HCT116 (cell line): ENCODE results near the gene NRIP3. TPM values are rescaled to one million over a fixed set of nuclear protein-coding genes. Genes with fewer than 3 reads are reported as not detected.

Experiments
- ATAC-seq: fragments of 200-7000 bp; cut with Tn5 transposase; 2 replicates; pipeline ENCODE4 v1.9.1; 2020; ENCODE audit warnings: mild to moderate bottlenecking, moderate library complexity
- BruUV-seq: library from RNA; stranded (reverse); fragments of 400-500 nt; replicated peaks from 2 replicates; lab custom pipeline; 2021; lab: Mats Ljungman, UMichigan
- CTCF ChIA-PET: fragments of 300-600 bp; sonication (Branson Sonifier 250); formaldehyde crosslinking; loops from one replicate; lab custom pipeline; 2021; ENCODE audit warnings: antibody characterized with exemption; lab: Charles Lee
- POLR2A ChIA-PET: fragments of 300-600, 350-600 bp; sonication (Branson Sonifier 250); formaldehyde crosslinking; loops from one replicate; lab custom pipeline; 2021; ENCODE audit warnings: antibody characterized with exemption; lab: Charles Lee
- RAD21 ChIA-PET, 2 experiments: fragments of 300-600 bp; sonication (Branson Sonifier 250); formaldehyde crosslinking; loops; one replicate each; lab custom pipeline; 2023; ENCODE audit warnings: low total read pairs in 2 of 2; ENCODE audit not compliant: uncharacterized antibody in 2 of 2, unreplicated experiment in 2 of 2, low non-redundant PET in 1 of 2; lab: Charles Lee
- DNase-seq: peaks from one replicate; pipeline ENCODE4 v3.0.0-alpha.2; 2010; ENCODE audit warnings: low read depth, low spot score
- H2AFZ ChIP-seq: fragments of 200-600 bp; shearing (Covaris generic), sonication (generic); 2 replicates; pipeline ENCODE4 v1.6.1; 2017; ENCODE audit warnings: low read depth, mixed run types, mixed read lengths, antibody characterized with exemption, low read length; ENCODE audit not compliant: poor library complexity, severe bottlenecking
- H3K27ac ChIP-seq: 2 replicates; pipeline ENCODE4 v1.5.1; 2012; ENCODE audit warnings: low read depth, low read length
- H3K27me3 ChIP-seq: fragments of 200-600 bp; sonication (generic); 2 replicates; pipeline ENCODE4 v1.6.1; 2016; ENCODE audit warnings: mixed run types, low read length, mixed read lengths; ENCODE audit not compliant: insufficient read depth
- H3K36me3 ChIP-seq, 2 experiments: fragments of 200-500 bp in 1 of 2; fragments of 200-600 bp in 1 of 2; sonication (Bioruptor generic) in 1 of 2; sonication (generic) in 1 of 2; 2 replicates each; pipeline versions ENCODE4 v1.5.1 to v1.6.1; 2014 to 2016; ENCODE audit warnings: low read length in 2 of 2, inconsistent platforms in 1 of 2, mixed read lengths in 1 of 2, mixed run types in 1 of 2; ENCODE audit not compliant: insufficient read depth in 2 of 2, control insufficient read depth in 1 of 2
- H3K4me1 ChIP-seq, 2 experiments: fragments of 200-600 bp in 1 of 2; sonication (generic) in 1 of 2; 2 replicates each; pipeline versions ENCODE4 v1.5.1 to v1.6.1; 2012 to 2017; ENCODE audit warnings: low read length in 2 of 2, inconsistent platforms in 1 of 2, mild to moderate bottlenecking in 1 of 2, mixed read lengths in 1 of 2, mixed run types in 1 of 2, moderate library complexity in 1 of 2; ENCODE audit not compliant: insufficient read depth in 2 of 2, control insufficient read depth in 1 of 2
- H3K4me2 ChIP-seq: fragments of 200-600 bp; sonication (generic); 2 replicates; pipeline ENCODE4 v1.6.1; 2017; ENCODE audit warnings: mixed run types, low read length, mixed read lengths
- H3K4me3 ChIP-seq, 2 experiments: fragments of 200-600 bp in 1 of 2; sonication (generic) in 1 of 2; replicated peaks in 1 of 2; 2 replicates each; pipeline ENCODE4 v1.5.1; 2011 to 2016; ENCODE audit warnings: low read length in 2 of 2, control low read depth in 1 of 2, low read depth in 1 of 2, mild to moderate bottlenecking in 1 of 2, mixed read lengths in 1 of 2, mixed run types in 1 of 2
- H3K79me2 ChIP-seq: fragments of 200-600 bp; sonication (generic); 2 replicates; pipeline ENCODE4 v1.6.1; 2017; ENCODE audit warnings: mild to moderate bottlenecking, mixed run types, low read length, moderate library complexity, mixed read lengths; ENCODE audit not compliant: insufficient read depth
- H3K9ac ChIP-seq: fragments of 200-600 bp; sonication (generic); 2 replicates; pipeline ENCODE4 v1.6.1; 2016; ENCODE audit warnings: low read length, mixed read lengths
- H3K9me2 ChIP-seq: fragments of 200-600 bp; sonication (generic), shearing (Covaris generic); 2 replicates; pipeline ENCODE4 v1.6.1; 2017; ENCODE audit warnings: mixed run types, mild to moderate bottlenecking, moderate library complexity; ENCODE audit not compliant: insufficient read depth
- H3K9me3 ChIP-seq, 2 experiments: fragments of 200-500 bp in 1 of 2; fragments of 200-600 bp in 1 of 2; sonication (Bioruptor generic) in 1 of 2; sonication (generic) in 1 of 2; 2 replicates each; pipeline ENCODE4 v1.6.1; 2014 to 2017; ENCODE audit warnings: low read length in 2 of 2, mixed read lengths in 2 of 2, inconsistent platforms in 1 of 2, low read depth in 1 of 2, mild to moderate bottlenecking in 1 of 2, mixed run types in 1 of 2, moderate library complexity in 1 of 2; ENCODE audit not compliant: control insufficient read depth in 1 of 2, insufficient read depth in 1 of 2
- H4K20me1 ChIP-seq: fragments of 200-600 bp; sonication (generic), shearing (Covaris generic); 2 replicates; pipeline ENCODE4 v1.6.1; 2017; ENCODE audit warnings: mixed run types, mild to moderate bottlenecking, moderate library complexity; ENCODE audit not compliant: insufficient read depth
- CBX3 ChIP-seq: IDR thresholded peaks from 2 replicates; pipeline ENCODE4 v1.6.1; 2012; ENCODE audit warnings: low read depth
- CEBPB ChIP-seq: IDR thresholded peaks from 2 replicates; pipeline ENCODE4 v1.6.1; 2012; ENCODE audit warnings: low read depth
- EGR1 ChIP-seq: IDR thresholded peaks from 2 replicates; pipeline ENCODE4 v1.6.1; 2012; ENCODE audit warnings: low read depth
- ELF1 ChIP-seq: IDR thresholded peaks from 2 replicates; pipeline ENCODE4 v1.6.1; 2012; ENCODE audit warnings: low read depth, borderline replicate concordance
- EZH2phosphoT487 ChIP-seq: fragments of 200-600 bp; IDR thresholded peaks from 2 replicates; pipeline ENCODE4 v1.6.1; 2018; ENCODE audit warnings: antibody characterized with exemption, borderline replicate concordance
- FOSL1 ChIP-seq: IDR thresholded peaks from 2 replicates; pipeline ENCODE4 v1.6.1; 2012; ENCODE audit warnings: low read depth
- JUND ChIP-seq: IDR thresholded peaks from 2 replicates; pipeline ENCODE4 v1.6.1; 2012
- MAX ChIP-seq: IDR thresholded peaks from 2 replicates; pipeline ENCODE4 v1.6.1; 2012
- POLR2A ChIP-seq: IDR thresholded peaks from 2 replicates; pipeline ENCODE4 v1.7.0; 2011; ENCODE audit warnings: borderline replicate concordance; ENCODE audit not compliant: insufficient read depth, insufficient read length; ENCODE audit errors: extremely low read depth
- RAD21 ChIP-seq: IDR thresholded peaks from 2 replicates; pipeline ENCODE4 v1.6.1; 2012; ENCODE audit warnings: low read depth, mild to moderate bottlenecking
- REST ChIP-seq: IDR thresholded peaks from 2 replicates; pipeline ENCODE4 v1.6.1; 2012; ENCODE audit warnings: low read depth
- SIN3A ChIP-seq: IDR thresholded peaks from 2 replicates; pipeline ENCODE4 v1.6.1; 2012; ENCODE audit warnings: low read depth
- SP1 ChIP-seq: IDR thresholded peaks from 2 replicates; pipeline ENCODE4 v1.6.1; 2012; ENCODE audit warnings: low read depth
- SRF ChIP-seq: IDR thresholded peaks from 2 replicates; pipeline ENCODE4 v1.6.1; 2012; ENCODE audit warnings: low read depth
- TCF7L2 ChIP-seq: IDR thresholded peaks from 2 replicates; pipeline ENCODE4 v1.7.0; 2011; ENCODE audit warnings: borderline replicate concordance, inconsistent platforms; ENCODE audit not compliant: insufficient read depth, insufficient read length; ENCODE audit errors: extremely low read depth
- YY1 ChIP-seq: IDR thresholded peaks from 2 replicates; pipeline ENCODE4 v1.6.1; 2011; ENCODE audit warnings: low read length, low read depth, moderate library complexity, mild to moderate bottlenecking; ENCODE audit not compliant: insufficient replicate concordance; ENCODE audit errors: extremely low read depth
- ZBTB33 ChIP-seq: IDR thresholded peaks from 2 replicates; pipeline ENCODE4 v1.6.1; 2011; ENCODE audit warnings: mild to moderate bottlenecking, low read length, moderate library complexity; ENCODE audit not compliant: insufficient replicate concordance; ENCODE audit errors: extremely low read depth
- ZNF274 ChIP-seq: fragments of 200-500 bp; sonication (Bioruptor generic); IDR thresholded peaks from 2 replicates; pipeline ENCODE4 v1.6.1; 2014; ENCODE audit warnings: mild to moderate bottlenecking, low read depth, low read length, inconsistent platforms
- intact Hi-C: fragments of 100-400 bp; cut with micrococcal nuclease; formaldehyde crosslinking; loops from 2 replicates; pipeline ENCODE4 v1.10.0; 2022
- total RNA-seq: library from RNA; stranded (reverse); gene quantifications from one replicate; pipeline ENCODE4 v1.2.1, GENCODE V29; 2021; ENCODE audit not compliant: unreplicated experiment

Gene NRIP3
- total RNA-seq, 1 experiment from 2014 or later, result 0.15 TPM

- no peaks in the 10 kb centered on the region for H3K9me2 ChIP-seq
- no peak for DNase-seq
- H3K79me2 ChIP-seq, result no peaks in the 10 kb centered on the region
- ChIA-PET POLR2A (no interaction called here), RAD21 (no interaction called here), CTCF (no interaction called here)
- H3K27ac ChIP-seq, result no peak overlapping the region
- H3K9ac ChIP-seq, result no peak overlapping the region
- no peaks in the 10 kb centered on the region for H3K27me3 ChIP-seq
- no peaks in the 10 kb centered on the region for H3K9me3 ChIP-seq
- intact Hi-C loops, result no loop called here
- no peak for TF ChIP-seq TCF7L2
- TF ChIP-seq RAD21, result no peak
- TF ChIP-seq SP1, result no peak
- no peak for TF ChIP-seq ZNF274
- no peak for TF ChIP-seq SIN3A
- no peak for TF ChIP-seq MAX
- no peak for TF ChIP-seq ELF1
- TF ChIP-seq REST, result no peak
- TF ChIP-seq POLR2A, result no peak
- no peak for TF ChIP-seq YY1
- no peak for TF ChIP-seq EGR1
- TF ChIP-seq SRF, result no peak
- TF ChIP-seq CEBPB, result no peak
- TF ChIP-seq EZH2phosphoT487, result no peak
- no peak for TF ChIP-seq CBX3
- no peak for TF ChIP-seq ZBTB33
- TF ChIP-seq FOSL1, result no peak
- TF ChIP-seq JUND, result no peak
- H2AFZ ChIP-seq, result no peak overlapping the region
- no peak overlapping the region for H3K4me2 ChIP-seq
- H3K4me1 ChIP-seq, result no peaks in the 10 kb centered on the region
- no peak overlapping the region for H3K4me3 ChIP-seq
- no peaks in the 10 kb centered on the region for H4K20me1 ChIP-seq
- no peak for ATAC-seq
- no peaks in the 10 kb centered on the region for H3K36me3 ChIP-seq
- BruUV-seq, result no TSS peak
Observed at GRCh38 chr11:9046481-9046880, 42.7 kb upstream of the NRIP3 start.
